Activated naive CD4-positive, alpha-beta T cell treated with anti-CD3 and anti-CD28 coated beads, Interleukin-2, amount 50 U/mL, for 24 hours (primary cell): ENCODE results near the gene CYGB.
"Not testable (repeated sequence)": the region's sequence is repeated elsewhere in the genome, so short reads cannot be mapped to it uniquely, and the experiment has no call there.

Experiments
- H3K27ac Mint-ChIP-seq: one replicate; pipeline ENCODE4 v1.8.0; 2021; ENCODE audit warnings: mild to moderate bottlenecking, mixed read lengths
- H3K27me3 Mint-ChIP-seq: one replicate; pipeline ENCODE4 v1.8.0; 2021; ENCODE audit warnings: mixed read lengths
- H3K36me3 Mint-ChIP-seq: one replicate; pipeline ENCODE4 v1.8.0; 2021; ENCODE audit warnings: mixed read lengths
- H3K4me1 Mint-ChIP-seq: one replicate; pipeline ENCODE4 v1.8.0; 2021; ENCODE audit warnings: mixed read lengths
- H3K4me3 Mint-ChIP-seq: one replicate; pipeline ENCODE4 v1.8.0; 2021; ENCODE audit warnings: mild to moderate bottlenecking, mixed read lengths
- H3K9me3 Mint-ChIP-seq: one replicate; pipeline ENCODE4 v1.8.0; 2021; ENCODE audit warnings: mixed read lengths

The CYGB gene

GRCh38 chr17:76528156-76528527, 9.4 kb downstream of the CYGB start:
- H3K27ac Mint-ChIP-seq: peak overlapping the region; percentile 93
- H3K36me3 Mint-ChIP-seq: no peaks in the 10 kb centered on the region
- H3K4me1 Mint-ChIP-seq: peaks cover 33% of the 10 kb centered on the region
- H3K4me3 Mint-ChIP-seq: peak overlapping the region; percentile 68
- H3K9me3 Mint-ChIP-seq: no peaks in the 10 kb centered on the region
- no peaks in the 10 kb centered on the region for H3K27me3 Mint-ChIP-seq

DNA sequence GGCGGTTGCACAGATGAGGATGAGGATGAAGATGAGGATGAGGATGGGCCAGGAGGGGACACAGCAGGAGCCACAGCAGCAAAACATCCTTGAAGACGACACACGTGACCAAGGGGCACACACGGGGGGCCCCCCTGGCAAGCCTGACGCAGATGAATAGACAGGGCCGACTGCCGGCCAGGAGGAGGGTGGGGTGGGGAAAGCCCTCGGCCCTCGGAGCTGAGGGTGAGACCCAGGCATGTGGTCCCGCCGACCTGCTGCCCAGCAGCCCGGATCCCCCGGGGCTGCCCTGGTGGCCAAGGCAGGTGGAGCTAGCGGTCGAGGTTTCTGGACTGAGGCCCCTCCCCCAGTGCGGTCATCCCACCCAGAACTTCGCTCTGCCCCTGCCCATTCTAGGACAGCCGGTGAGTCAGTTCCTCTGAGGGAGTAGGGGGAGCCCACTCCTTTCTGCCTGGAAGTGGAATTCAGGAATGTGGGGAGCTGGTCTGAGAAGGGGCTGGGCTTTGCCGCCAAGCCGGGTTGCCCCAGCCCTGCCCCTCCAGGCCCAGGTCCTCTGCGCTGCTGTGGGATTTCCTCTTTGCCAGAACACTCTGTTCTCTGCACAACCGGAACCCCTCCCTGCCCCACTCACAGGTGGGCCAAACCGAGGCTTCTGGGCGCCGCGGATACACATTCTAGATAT, 9.9 kb downstream of the CYGB start:
- peak overlapping the region; percentile 51 for H3K4me3 Mint-ChIP-seq
- H3K9me3 Mint-ChIP-seq: no peaks in the 10 kb centered on the region
- H3K36me3 Mint-ChIP-seq: no peaks in the 10 kb centered on the region
- H3K27ac Mint-ChIP-seq: no peak overlapping the region
- H3K4me1 Mint-ChIP-seq: peaks cover 36% of the 10 kb centered on the region
- no peaks in the 10 kb centered on the region for H3K27me3 Mint-ChIP-seq

DNA sequence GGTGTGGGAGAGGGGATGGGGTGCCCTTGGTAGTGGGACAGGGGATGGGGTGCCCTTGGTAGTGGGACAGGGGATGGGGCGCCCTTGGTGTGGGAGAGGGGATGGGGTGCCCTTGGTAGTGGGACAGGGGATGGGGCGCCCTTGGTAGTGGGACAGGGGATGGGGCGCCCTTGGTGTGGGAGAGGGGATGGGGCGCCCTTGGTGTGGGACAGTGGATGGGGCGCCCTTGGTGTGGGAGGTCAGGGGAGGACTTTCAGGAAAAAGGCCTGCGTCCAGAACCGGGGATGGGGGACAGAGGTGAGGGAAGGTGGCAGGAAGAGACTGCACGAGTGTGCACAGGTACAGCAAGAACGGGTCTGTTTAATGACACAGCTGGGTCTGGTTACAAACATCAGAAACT, 10.5 kb downstream of the CYGB start:
- not testable (repeated sequence) for H3K36me3 Mint-ChIP-seq, H3K27ac Mint-ChIP-seq, H3K27me3 Mint-ChIP-seq, H3K9me3 Mint-ChIP-seq
- Mint-ChIP-seq H3K4me1 (peaks cover 36% of the 10 kb centered on the region), H3K4me3 (peak overlapping the region; percentile 8)

DNA sequence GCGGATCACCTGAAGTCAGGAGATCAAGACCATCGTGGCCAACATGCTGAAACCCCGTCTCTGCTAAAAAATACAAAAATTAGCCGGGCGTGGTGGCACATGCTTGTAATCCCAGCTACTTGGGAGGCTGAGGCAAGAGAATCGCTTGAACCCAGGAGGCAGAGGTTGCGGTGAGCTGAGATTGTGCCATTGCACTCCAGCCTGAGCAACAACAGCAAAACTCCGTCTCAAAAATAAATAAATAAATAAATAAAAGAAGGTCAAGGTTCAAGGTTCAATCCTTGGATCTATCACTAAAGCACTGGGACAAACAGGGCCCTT, 12.0 kb downstream of the CYGB start:
- not testable (repeated sequence) for H3K36me3 Mint-ChIP-seq, H3K4me3 Mint-ChIP-seq, H3K27me3 Mint-ChIP-seq, H3K27ac Mint-ChIP-seq, H3K9me3 Mint-ChIP-seq
- H3K4me1 Mint-ChIP-seq: peaks cover 32% of the 10 kb centered on the region

DNA sequence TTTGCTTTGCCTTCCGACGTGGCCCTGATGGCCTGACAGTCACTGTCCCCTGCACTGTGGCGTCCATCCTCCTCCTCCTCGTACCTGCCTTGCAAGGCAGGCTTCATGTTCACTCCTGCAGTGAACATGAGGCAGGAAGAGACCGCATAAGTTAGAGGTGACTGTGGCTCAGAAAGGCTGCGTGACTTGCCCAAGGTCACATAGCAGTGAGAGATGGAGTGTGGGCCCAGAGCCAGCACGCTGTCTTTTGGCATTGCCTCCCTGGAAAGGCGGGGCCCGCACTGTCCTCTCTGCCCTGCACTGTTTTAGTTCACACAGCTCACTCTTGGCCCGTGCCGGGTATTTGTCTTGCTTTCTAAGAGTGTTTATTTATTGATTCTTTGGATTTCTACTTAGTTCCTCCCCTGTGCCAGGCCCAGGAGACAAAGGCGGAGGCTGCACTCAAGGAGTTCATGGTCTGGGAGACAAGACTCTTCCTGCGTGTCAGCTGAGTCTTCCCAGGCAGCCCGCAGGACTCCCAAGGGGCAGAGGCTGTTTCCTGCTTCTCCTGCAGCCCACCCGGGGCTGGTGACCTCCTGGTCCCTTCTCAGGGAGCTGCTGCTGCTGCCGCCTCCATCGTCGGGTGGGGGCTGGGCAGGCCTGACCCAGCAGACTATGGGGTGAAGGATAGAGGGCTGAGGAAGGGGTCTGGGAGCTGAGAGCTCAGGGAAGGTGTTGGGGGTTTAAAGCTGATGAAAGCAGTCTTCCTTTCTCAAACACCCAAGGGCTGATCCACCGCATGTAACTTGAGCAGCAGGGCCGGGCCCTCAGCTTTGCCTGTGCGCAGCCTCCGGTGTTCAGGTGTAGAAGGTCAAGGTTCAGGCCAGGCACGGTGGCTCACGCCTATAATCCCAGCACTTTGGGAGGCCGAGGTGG, 12.7 kb downstream of the CYGB start:
- no peak overlapping the region for H3K4me3 Mint-ChIP-seq
- peak overlapping the region; percentile 63 for H3K27ac Mint-ChIP-seq
- H3K36me3 Mint-ChIP-seq: no peaks in the 10 kb centered on the region
- H3K4me1 Mint-ChIP-seq: peaks cover 28% of the 10 kb centered on the region
- H3K27me3 Mint-ChIP-seq: no peaks in the 10 kb centered on the region
- no peaks in the 10 kb centered on the region for H3K9me3 Mint-ChIP-seq

- Mint-ChIP-seq H3K36me3 (no peaks in the 10 kb centered on the region), H3K27ac (no peak overlapping the region), H3K27me3 (no peaks in the 10 kb centered on the region), H3K9me3 (no peaks in the 10 kb centered on the region), H3K4me1 (peaks cover 28% of the 10 kb centered on the region), H3K4me3 (peak overlapping the region; percentile 57)
These were observed 14.1 kb downstream of the CYGB start for GRCh38 chr17:76523084-76524037.

DNA sequence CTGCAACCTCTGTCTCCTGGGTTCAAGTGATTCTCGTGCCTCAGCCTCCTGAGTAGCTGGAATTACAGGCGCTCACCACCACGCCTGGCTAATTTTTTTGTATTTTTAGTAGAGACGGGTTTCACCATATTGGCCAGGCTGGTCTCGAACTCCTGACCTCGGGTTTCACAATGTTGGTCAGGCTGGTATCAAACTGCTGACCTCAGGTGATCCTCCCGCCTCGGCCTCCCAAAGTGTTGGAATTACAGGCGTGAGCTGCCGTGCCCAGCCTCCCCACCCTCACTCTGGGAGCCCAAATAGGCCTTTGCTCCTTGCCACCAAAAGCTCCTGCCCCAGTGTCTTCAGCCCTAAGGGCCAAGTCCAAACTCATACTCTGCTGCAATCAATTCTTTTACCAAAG, 15.8 kb downstream of the CYGB start:
- H3K36me3 Mint-ChIP-seq, H3K9me3 Mint-ChIP-seq, H3K27ac Mint-ChIP-seq, H3K27me3 Mint-ChIP-seq, H3K4me3 Mint-ChIP-seq: not testable (repeated sequence)
- peaks cover 26% of the 10 kb centered on the region for H3K4me1 Mint-ChIP-seq

- no peaks in the 10 kb centered on the region for H3K27me3 Mint-ChIP-seq
- H3K4me3 Mint-ChIP-seq: no peak overlapping the region
- H3K27ac Mint-ChIP-seq: no peak overlapping the region
- H3K9me3 Mint-ChIP-seq: no peaks in the 10 kb centered on the region
- H3K4me1 Mint-ChIP-seq: peaks cover 30% of the 10 kb centered on the region
- H3K36me3 Mint-ChIP-seq: no peaks in the 10 kb centered on the region
These were observed 16.2 kb downstream of the CYGB start for GRCh38 chr17:76521262-76521661.

GRCh38 chr17:76519048-76519966, 18.2 kb downstream of the CYGB start:
- H3K4me3 Mint-ChIP-seq: no peak overlapping the region
- H3K9me3 Mint-ChIP-seq: no peaks in the 10 kb centered on the region
- H3K27ac Mint-ChIP-seq: no peak overlapping the region
- no peaks in the 10 kb centered on the region for H3K27me3 Mint-ChIP-seq
- H3K4me1 Mint-ChIP-seq: peaks cover 42% of the 10 kb centered on the region
- H3K36me3 Mint-ChIP-seq: no peaks in the 10 kb centered on the region

GRCh38 chr17:76517638-76518038, 19.9 kb downstream of the CYGB start:
- no peak overlapping the region for H3K27ac Mint-ChIP-seq
- no peaks in the 10 kb centered on the region for H3K36me3 Mint-ChIP-seq
- no peaks in the 10 kb centered on the region for H3K27me3 Mint-ChIP-seq
- peaks cover 41% of the 10 kb centered on the region for H3K4me1 Mint-ChIP-seq
- no peaks in the 10 kb centered on the region for H3K9me3 Mint-ChIP-seq
- no peak overlapping the region for H3K4me3 Mint-ChIP-seq

GRCh38 chr17:76515274-76515949, 22.1 kb downstream of the CYGB start:
- Mint-ChIP-seq H3K4me1 (peaks cover 46% of the 10 kb centered on the region), H3K9me3 (no peaks in the 10 kb centered on the region), H3K36me3 (no peaks in the 10 kb centered on the region)

GRCh38 chr17:76514355-76514754, 23.2 kb downstream of the CYGB start:
- H3K9me3 Mint-ChIP-seq, H3K27me3 Mint-ChIP-seq, H3K36me3 Mint-ChIP-seq: not testable (repeated sequence)
- Mint-ChIP-seq H3K4me1 (peaks cover 46% of the 10 kb centered on the region), H3K4me3 (peak overlapping the region; percentile 82), H3K27ac (peak overlapping the region; percentile 77)

More at GRCh38 chr17:76515274-76515949, 22.1 kb downstream of the CYGB start:
- Mint-ChIP-seq H3K4me3 (peak overlapping the region; percentile 82), H3K27ac (peak overlapping the region; percentile 82), H3K27me3 (no peaks in the 10 kb centered on the region)

DNA sequence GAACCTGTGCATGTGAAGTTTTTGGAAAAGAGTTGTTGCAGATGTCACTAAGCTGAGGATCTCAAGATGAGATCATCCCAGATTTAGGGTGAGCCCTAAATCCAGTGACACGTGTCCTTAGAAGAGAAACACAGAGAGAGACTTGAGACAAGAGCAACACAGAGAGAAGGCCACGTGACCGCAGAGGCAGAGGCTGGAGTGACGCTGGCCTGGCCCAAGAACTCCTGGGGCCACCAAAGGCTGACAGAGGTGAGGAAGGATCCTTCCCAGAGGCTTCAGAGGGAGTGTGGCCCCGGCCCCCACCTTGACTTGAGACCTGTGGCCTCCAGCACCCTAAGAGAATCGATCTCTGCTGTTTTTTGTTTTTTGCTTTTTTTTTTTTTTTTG, 24.2 kb downstream of the CYGB start:
- Mint-ChIP-seq H3K27me3 (no peaks in the 10 kb centered on the region), H3K36me3 (no peaks in the 10 kb centered on the region), H3K4me3 (no peak overlapping the region), H3K9me3 (no peaks in the 10 kb centered on the region), H3K4me1 (peaks cover 42% of the 10 kb centered on the region), H3K27ac (peak overlapping the region; percentile 83)
